Retina (tissue), 1 donor: Measurements from ENCODE around the gene TDRD9.
"Not testable (repeated sequence)": the region's sequence is repeated elsewhere in the genome, so short reads cannot be mapped to it uniquely, and the experiment has no call there.

Source experiments
- DNase-seq: peaks from one replicate; pipeline ENCODE4 v3.0.0-alpha.2; 2016

TDRD9 gene

GRCh38 chr14:103891667-103892215 is 36.5 kb upstream of the TDRD9 start:
- DNase-seq, result no peak

GRCh38 chr14:103892247-103892646 is 36.0 kb upstream of the TDRD9 start:
- DNase-seq, result no peak

GRCh38 chr14:103894034-103894722 is 34.1 kb upstream of the TDRD9 start:
- DNase-seq, result no peak

GRCh38 chr14:103894723-103895059 is 33.6 kb upstream of the TDRD9 start:
- DNase-seq, result no peak

- DNase-seq, result no peak
Observed at GRCh38 chr14:103896578-103896977, 31.7 kb upstream of the TDRD9 start.

- no peak for DNase-seq
Observed at GRCh38 chr14:103897075-103897947, 30.9 kb upstream of the TDRD9 start.

GRCh38 chr14:103898204-103898603 is 30.1 kb upstream of the TDRD9 start:
- no peak for DNase-seq

- no peak for DNase-seq
Observed at GRCh38 chr14:103898711-103899110, 29.5 kb upstream of the TDRD9 start.

- no peak for DNase-seq
Observed at GRCh38 chr14:103899316-103899715, 28.9 kb upstream of the TDRD9 start.

GRCh38 chr14:103899833-103900232 is 28.4 kb upstream of the TDRD9 start:
- DNase-seq, result no peak

GRCh38 chr14:103904493-103905107 is 23.7 kb upstream of the TDRD9 start:
- DNase-seq, result no peak

GRCh38 chr14:103905842-103906456 is 22.3 kb upstream of the TDRD9 start:
- peak; percentile 60 for DNase-seq

GRCh38 chr14:103908580-103908979 is 19.7 kb upstream of the TDRD9 start:
- no peak for DNase-seq

GRCh38 chr14:103909531-103910261 is 18.6 kb upstream of the TDRD9 start:
- DNase-seq, result no peak

GRCh38 chr14:103910262-103910935 is 17.9 kb upstream of the TDRD9 start:
- peak; percentile 77 for DNase-seq

- DNase-seq, result no peak
Observed at GRCh38 chr14:103910984-103911383, 17.3 kb upstream of the TDRD9 start.

GRCh38 chr14:103915616-103916015 is 12.6 kb upstream of the TDRD9 start:
- DNase-seq, result no peak

- no peak for DNase-seq
Observed at GRCh38 chr14:103916636-103917262, 11.5 kb upstream of the TDRD9 start.

GRCh38 chr14:103920981-103921854 is 7.0 kb upstream of the TDRD9 start:
- DNase-seq, result peak; percentile 97

GRCh38 chr14:103921855-103922200 is 6.4 kb upstream of the TDRD9 start:
- not testable (repeated sequence) for DNase-seq
